Neural progenitor cell (in vitro differentiated cells): Measurements from ENCODE around the gene MAS1. TPM values are rescaled to one million over a fixed set of nuclear protein-coding genes. Genes with fewer than 3 reads are reported as not detected.
A peak's percentile ranks its signal among the peaks of the same experiment; 100 is the strongest.

Source experiments
- DNase-seq: peaks from one replicate; pipeline ENCODE4 v3.0.0-alpha.2; 2016; ENCODE audit warnings: low spot score
- H2AFZ ChIP-seq: fragments of 200-600 bp; sonication (generic); replicated peaks from 2 replicates; pipeline ENCODE4 v1.6.1; 2016; ENCODE audit warnings: antibody characterized with exemption
- H3F3A ChIP-seq: fragments of 200-600 bp; sonication (generic); 2 replicates; pipeline ENCODE4 v1.6.1; 2016; ENCODE audit warnings: antibody characterized with exemption, low read depth
- H3K27ac ChIP-seq: fragments of 200-600 bp; sonication (generic); 2 replicates; pipeline ENCODE4 v1.5.1; 2016; ENCODE audit warnings: mild to moderate bottlenecking
- H3K27me3 ChIP-seq: fragments of 200-600 bp; sonication (generic); 2 replicates; pipeline ENCODE4 v1.6.1; 2016; ENCODE audit warnings: mild to moderate bottlenecking, moderate library complexity
- H3K36me3 ChIP-seq: fragments of 200-600 bp; sonication (generic); 2 replicates; pipeline ENCODE4 v1.5.1; 2016
- H3K4me1 ChIP-seq: fragments of 200-600 bp; sonication (generic); 2 replicates; pipeline ENCODE4 v1.6.1; 2016; ENCODE audit warnings: mixed run types
- H3K4me2 ChIP-seq: fragments of 200-600 bp; sonication (generic); 2 replicates; pipeline ENCODE4 v1.6.1; 2016
- H3K4me3 ChIP-seq: fragments of 200-600 bp; sonication (generic); 2 replicates; pipeline ENCODE4 v1.5.1; 2016
- H3K79me2 ChIP-seq: fragments of 200-600 bp; sonication (generic); 2 replicates; pipeline ENCODE4 v1.6.1; 2016; ENCODE audit warnings: low read depth
- H3K9ac ChIP-seq: fragments of 200-600 bp; sonication (generic); 2 replicates; pipeline ENCODE4 v1.6.1; 2016
- H3K9me3 ChIP-seq: fragments of 200-600 bp; sonication (generic); 2 replicates; pipeline ENCODE4 v1.5.1; 2016; ENCODE audit warnings: low read depth
- H4K20me1 ChIP-seq: fragments of 200-600 bp; sonication (generic); 2 replicates; pipeline ENCODE4 v1.6.1; 2016; ENCODE audit warnings: low read depth
- H3K27ac Mint-ChIP-seq: 3 replicates; pipeline ENCODE4 v1.8.0; 2021; ENCODE audit warnings: mixed read lengths
- H3K27me3 Mint-ChIP-seq: 2 replicates; pipeline ENCODE4 v1.8.0; 2022; ENCODE audit warnings: low read depth, mild to moderate bottlenecking, inconsistent platforms, moderate library complexity, mixed read lengths; ENCODE audit not compliant: insufficient read depth
- H3K36me3 Mint-ChIP-seq: 3 replicates; pipeline ENCODE4 v1.8.0; 2021; ENCODE audit warnings: mixed read lengths
- H3K4me1 Mint-ChIP-seq: 3 replicates; pipeline ENCODE4 v1.8.0; 2021; ENCODE audit warnings: mixed read lengths
- H3K4me3 Mint-ChIP-seq: 3 replicates; pipeline ENCODE4 v1.8.0; 2021; ENCODE audit warnings: mild to moderate bottlenecking, moderate library complexity, mixed read lengths
- H3K9me3 Mint-ChIP-seq: 3 replicates; pipeline ENCODE4 v1.8.0; 2020; ENCODE audit warnings: mixed read lengths
- CTCF ChIP-seq: fragments of 200-600 bp; sonication (generic); IDR thresholded peaks from 2 replicates; pipeline ENCODE4 v1.5.1; 2017; ENCODE audit warnings: antibody characterized with exemption, mild to moderate bottlenecking
- EZH2 ChIP-seq: fragments of 200-600 bp; sonication (generic); IDR thresholded peaks from 2 replicates; pipeline ENCODE4 v1.6.1; 2017; ENCODE audit warnings: antibody characterized with exemption, mild to moderate bottlenecking, moderate library complexity
- EZH2phosphoT487 ChIP-seq: fragments of 200-600 bp; sonication (generic); IDR thresholded peaks from 2 replicates; pipeline ENCODE4 v1.6.1; 2017; ENCODE audit warnings: antibody characterized with exemption
- total RNA-seq: library from RNA; depleted of rRNA; stranded (reverse); fragments of >200 nt; gene quantifications from 2 replicates; pipeline ENCODE4 v1.2.3, GENCODE V29; 2015; ENCODE audit warnings: low replicate concordance

The MAS1 gene
- total RNA-seq, 1 donor from 2014 or later: not detected

DNA sequence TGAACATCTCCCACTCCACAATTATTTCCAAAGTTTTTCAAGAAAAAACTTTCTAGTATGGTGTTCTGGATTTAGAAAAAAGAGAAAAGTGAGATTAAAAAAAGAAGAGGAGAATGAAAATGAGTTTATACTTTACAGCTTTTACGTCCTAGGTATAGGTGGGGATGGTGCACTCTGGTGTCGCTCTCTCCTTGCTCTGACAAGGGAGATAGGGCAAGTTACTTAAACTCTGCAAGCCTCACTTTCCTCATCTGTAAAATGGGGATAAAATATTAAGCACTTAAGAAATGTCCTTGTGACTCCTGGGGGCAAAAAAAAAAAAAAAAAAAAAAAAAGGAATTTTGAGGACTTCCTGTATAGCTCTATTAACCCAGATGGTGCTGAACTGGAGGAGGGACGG is 4.5 kb upstream of the MAS1 start:
- Histone ChIP-seq H3K79me2 (no peaks in the 10 kb centered on the region), H3K36me3 (no peaks in the 10 kb centered on the region), H3K4me2 (no peak overlapping the region), H3K9me3 (no peaks in the 10 kb centered on the region), H3K27me3 (no peaks in the 10 kb centered on the region), H2AFZ (no peak overlapping the region), H4K20me1 (no peaks in the 10 kb centered on the region), H3K4me1 (no peaks in the 10 kb centered on the region), H3K9ac (no peak overlapping the region), H3K27ac (no peak overlapping the region), H3K4me3 (no peak overlapping the region), H3F3A (no peaks in the 10 kb centered on the region)
- peaks cover 8% of the 10 kb centered on the region for H3K4me1 Mint-ChIP-seq
- peaks cover 4% of the 10 kb centered on the region for H3K27me3 Mint-ChIP-seq
- H3K27ac Mint-ChIP-seq: no peak overlapping the region
- no peaks in the 10 kb centered on the region for H3K9me3 Mint-ChIP-seq
- DNase-seq: no peak
- H3K4me3 Mint-ChIP-seq: no peak overlapping the region
- no peaks in the 10 kb centered on the region for H3K36me3 Mint-ChIP-seq
- no peak for TF ChIP-seq CTCF
- TF ChIP-seq EZH2: no peak
- TF ChIP-seq EZH2phosphoT487: no peak

GRCh38 chr6:159887146-159887545 is 3.6 kb upstream of the MAS1 start:
- Histone ChIP-seq H3K4me3 (no peak overlapping the region), H3K79me2 (no peaks in the 10 kb centered on the region), H3K36me3 (no peaks in the 10 kb centered on the region), H3K4me1 (no peaks in the 10 kb centered on the region), H3K9ac (no peak overlapping the region), H3K9me3 (no peaks in the 10 kb centered on the region), H3K27ac (no peak overlapping the region), H4K20me1 (no peaks in the 10 kb centered on the region), H2AFZ (no peak overlapping the region), H3K4me2 (no peak overlapping the region), H3F3A (no peaks in the 10 kb centered on the region), H3K27me3 (no peaks in the 10 kb centered on the region)
- Mint-ChIP-seq H3K36me3 (no peaks in the 10 kb centered on the region), H3K27me3 (peaks cover 7% of the 10 kb centered on the region), H3K4me1 (peaks cover 8% of the 10 kb centered on the region), H3K27ac (no peak overlapping the region), H3K4me3 (no peak overlapping the region), H3K9me3 (no peaks in the 10 kb centered on the region)
- peak; percentile 26 for DNase-seq
- TF ChIP-seq EZH2phosphoT487: no peak
- TF ChIP-seq CTCF: no peak
- no peak for TF ChIP-seq EZH2

DNA sequence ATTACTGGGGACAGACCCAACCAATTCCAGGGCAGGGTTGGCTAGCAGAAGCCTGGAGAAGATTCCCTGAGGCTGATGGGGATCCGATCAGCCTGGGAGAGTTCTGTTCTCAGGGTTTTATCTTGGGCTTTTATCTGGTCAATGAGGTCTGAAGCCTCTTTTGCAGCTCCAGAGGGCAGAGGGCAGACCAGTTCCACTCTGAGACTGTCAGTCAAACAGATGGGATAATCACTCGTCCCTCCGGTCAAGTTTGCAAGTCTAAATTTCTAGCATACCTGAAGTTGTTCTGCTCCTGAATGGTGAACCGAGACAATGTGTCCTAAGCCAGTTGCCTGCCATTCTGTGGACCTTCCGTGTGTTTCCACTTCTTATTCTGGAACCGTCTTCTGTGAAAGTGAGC is 3.0 kb upstream of the MAS1 start:
- H4K20me1 ChIP-seq: no peaks in the 10 kb centered on the region
- Mint-ChIP-seq H3K4me3 (peak overlapping the region; percentile 49), H3K27me3 (peaks cover 7% of the 10 kb centered on the region), H3K9me3 (no peaks in the 10 kb centered on the region), H3K27ac (no peak overlapping the region), H3K4me1 (peaks cover 8% of the 10 kb centered on the region), H3K36me3 (no peaks in the 10 kb centered on the region)
- no peaks in the 10 kb centered on the region for H3K36me3 ChIP-seq
- no peak overlapping the region for H3K27ac ChIP-seq
- H3K9ac ChIP-seq: no peak overlapping the region
- no peaks in the 10 kb centered on the region for H3K79me2 ChIP-seq
- no peaks in the 10 kb centered on the region for H3K4me1 ChIP-seq
- no peaks in the 10 kb centered on the region for H3K9me3 ChIP-seq
- H2AFZ ChIP-seq: peak overlapping the region; percentile 26
- no peak for TF ChIP-seq CTCF
- TF ChIP-seq EZH2: no peak
- no peak for TF ChIP-seq EZH2phosphoT487
- no peaks in the 10 kb centered on the region for H3F3A ChIP-seq
- no peak for DNase-seq
- no peak overlapping the region for H3K4me3 ChIP-seq
- no peak overlapping the region for H3K4me2 ChIP-seq
- no peaks in the 10 kb centered on the region for H3K27me3 ChIP-seq

DNA sequence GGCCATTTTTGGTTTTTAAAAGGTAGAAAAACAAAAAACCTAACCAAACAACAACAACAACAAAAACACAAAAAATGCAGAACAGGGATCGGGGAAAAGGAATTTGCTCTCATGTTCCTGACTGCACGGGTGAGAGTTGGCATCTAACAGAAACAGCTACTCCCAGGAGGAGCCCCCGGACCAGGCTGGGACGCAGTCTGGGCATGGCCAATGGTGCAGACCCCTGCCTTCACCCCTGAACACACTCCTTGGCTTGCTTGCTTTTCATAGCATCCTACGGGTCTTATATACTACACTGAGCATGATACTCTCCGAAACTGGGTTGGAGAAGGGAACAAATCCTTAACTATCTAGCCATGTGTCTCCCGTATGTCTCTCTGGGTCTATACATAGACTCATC is 587 bp upstream of the MAS1 start:
- H3K9ac ChIP-seq: no peak overlapping the region
- H3K79me2 ChIP-seq: no peaks in the 10 kb centered on the region
- no peak overlapping the region for H3K4me2 ChIP-seq
- Mint-ChIP-seq H3K4me1 (peaks cover 8% of the 10 kb centered on the region), H3K9me3 (no peaks in the 10 kb centered on the region), H3K27ac (no peak overlapping the region), H3K27me3 (peaks cover 12% of the 10 kb centered on the region), H3K36me3 (no peaks in the 10 kb centered on the region), H3K4me3 (no peak overlapping the region)
- TF ChIP-seq CTCF: no peak
- no peak for TF ChIP-seq EZH2phosphoT487
- no peak for TF ChIP-seq EZH2
- no peak overlapping the region for H3K4me3 ChIP-seq
- no peaks in the 10 kb centered on the region for H3K27me3 ChIP-seq
- no peak overlapping the region for H2AFZ ChIP-seq
- H3F3A ChIP-seq: no peaks in the 10 kb centered on the region
- H3K27ac ChIP-seq: no peak overlapping the region
- no peak for DNase-seq
- no peaks in the 10 kb centered on the region for H3K4me1 ChIP-seq
- no peaks in the 10 kb centered on the region for H4K20me1 ChIP-seq
- H3K36me3 ChIP-seq: no peaks in the 10 kb centered on the region
- H3K9me3 ChIP-seq: no peaks in the 10 kb centered on the region
